H1 (cell line): ENCODE measurements around the gene CADM1.

Source experiments
- CHD2 ChIP-seq: IDR thresholded peaks from 2 replicates; pipeline ENCODE4 v1.6.1; 2012; ENCODE audit warnings: low read length, improper control_type of control experiment
- EGR1 ChIP-seq: IDR thresholded peaks from 2 replicates; pipeline ENCODE4 v1.6.1; 2011; ENCODE audit warnings: low read depth, low read length, borderline replicate concordance
- EZH2 ChIP-seq: fragments of 200-600 bp; sonication (generic); IDR thresholded peaks from 2 replicates; pipeline ENCODE4 v1.7.1; 2012; ENCODE audit warnings: low read depth, mild to moderate bottlenecking, moderate library complexity, low read length, inconsistent platforms; ENCODE audit not compliant: severe bottlenecking
- JUND ChIP-seq: IDR thresholded peaks from 2 replicates; pipeline ENCODE4 v1.6.1; 2011; ENCODE audit warnings: mild to moderate bottlenecking, improper control_type of control experiment, low read length
- NRF1 ChIP-seq: IDR thresholded peaks from 2 replicates; pipeline ENCODE4 v1.6.1; 2011; ENCODE audit warnings: mild to moderate bottlenecking, low read depth, low read length, improper control_type of control experiment
- POLR2AphosphoS5 ChIP-seq: IDR thresholded peaks from 2 replicates; pipeline ENCODE4 v1.6.1; 2011; ENCODE audit warnings: low read depth, low read length
- POU5F1 ChIP-seq: IDR thresholded peaks from 2 replicates; pipeline ENCODE4 v1.6.1; 2011; ENCODE audit warnings: low read depth, mild to moderate bottlenecking, low read length, moderate library complexity
- RAD21 ChIP-seq, 2 experiments: IDR thresholded peaks in 1 of 2; conservative IDR thresholded peaks in 1 of 2; 2 replicates each; pipeline ENCODE4 v1.6.1; 2011; ENCODE audit warnings: low read depth in 2 of 2, low read length in 2 of 2, improper control_type of control experiment in 1 of 2, inconsistent platforms in 1 of 2, mild to moderate bottlenecking in 1 of 2, moderate library complexity in 1 of 2
- YY1 ChIP-seq: IDR thresholded peaks from 2 replicates; pipeline ENCODE4 v1.6.1; 2011; ENCODE audit warnings: low read depth, mild to moderate bottlenecking, low read length
- ZNF274 ChIP-seq: IDR thresholded peaks from 2 replicates; pipeline ENCODE4 v1.7.0; 2012; ENCODE audit warnings: low read length, borderline replicate concordance; ENCODE audit errors: extremely low read depth
- TF ChIP-seq, protein P1 (sequence below), 3 experiments: IDR thresholded peaks; 1 replicate in 2 of 3; 2 replicates in 1 of 3; pipeline versions ENCODE4 v1.5.1 to v1.6.1; 2011; ENCODE audit warnings: low read length in 3 of 3, mild to moderate bottlenecking in 3 of 3, inconsistent platforms in 2 of 3, low read depth in 1 of 3, moderate library complexity in 1 of 3; ENCODE audit not compliant: insufficient read depth in 1 of 3; ENCODE audit errors: control extremely low read depth in 1 of 3
- TF ChIP-seq, protein P2 (sequence below): IDR thresholded peaks from 2 replicates; pipeline ENCODE4 v1.6.1; 2012; ENCODE audit warnings: inconsistent platforms

DNA sequence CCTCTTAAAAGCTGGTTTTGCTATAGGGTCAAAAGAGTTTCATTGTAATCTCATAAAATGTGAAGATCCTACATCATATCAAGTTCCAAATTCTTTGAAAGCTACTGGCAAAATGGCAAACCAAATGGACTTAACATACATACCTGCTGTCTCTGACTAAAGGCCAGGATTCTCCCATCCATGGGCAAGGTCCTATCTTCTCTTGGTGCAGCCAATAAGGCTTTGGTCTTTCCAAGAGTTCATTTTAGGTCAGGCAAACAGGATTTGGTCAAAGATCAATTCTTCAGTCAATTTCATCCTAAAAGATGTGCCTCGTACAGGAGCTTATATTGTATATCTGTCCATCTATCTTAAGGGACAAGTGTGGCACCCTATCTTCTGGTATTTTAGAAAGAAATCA, 49.7 kb downstream of the CADM1 start:
- TF ChIP-seq, protein P1, sequence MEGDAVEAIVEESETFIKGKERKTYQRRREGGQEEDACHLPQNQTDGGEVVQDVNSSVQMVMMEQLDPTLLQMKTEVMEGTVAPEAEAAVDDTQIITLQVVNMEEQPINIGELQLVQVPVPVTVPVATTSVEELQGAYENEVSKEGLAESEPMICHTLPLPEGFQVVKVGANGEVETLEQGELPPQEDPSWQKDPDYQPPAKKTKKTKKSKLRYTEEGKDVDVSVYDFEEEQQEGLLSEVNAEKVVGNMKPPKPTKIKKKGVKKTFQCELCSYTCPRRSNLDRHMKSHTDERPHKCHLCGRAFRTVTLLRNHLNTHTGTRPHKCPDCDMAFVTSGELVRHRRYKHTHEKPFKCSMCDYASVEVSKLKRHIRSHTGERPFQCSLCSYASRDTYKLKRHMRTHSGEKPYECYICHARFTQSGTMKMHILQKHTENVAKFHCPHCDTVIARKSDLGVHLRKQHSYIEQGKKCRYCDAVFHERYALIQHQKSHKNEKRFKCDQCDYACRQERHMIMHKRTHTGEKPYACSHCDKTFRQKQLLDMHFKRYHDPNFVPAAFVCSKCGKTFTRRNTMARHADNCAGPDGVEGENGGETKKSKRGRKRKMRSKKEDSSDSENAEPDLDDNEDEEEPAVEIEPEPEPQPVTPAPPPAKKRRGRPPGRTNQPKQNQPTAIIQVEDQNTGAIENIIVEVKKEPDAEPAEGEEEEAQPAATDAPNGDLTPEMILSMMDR (IDR thresholded peaks at IDR 0.05; ENCODE audit: control extremely low read depth in 1 of 3, insufficient read depth in 1 of 3, low read depth in 1 of 3, low read length in 3 of 3) = no peak
- no peak for TF ChIP-seq YY1
- no peak for TF ChIP-seq CHD2
- no peak for TF ChIP-seq POLR2AphosphoS5
- no peak for TF ChIP-seq EZH2
- TF ChIP-seq, protein P2, sequence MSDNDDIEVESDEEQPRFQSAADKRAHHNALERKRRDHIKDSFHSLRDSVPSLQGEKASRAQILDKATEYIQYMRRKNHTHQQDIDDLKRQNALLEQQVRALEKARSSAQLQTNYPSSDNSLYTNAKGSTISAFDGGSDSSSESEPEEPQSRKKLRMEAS = no peak
- TF ChIP-seq POU5F1 = no peak
- no peak for TF ChIP-seq ZNF274
- TF ChIP-seq RAD21 (IDR thresholded peaks at IDR 0.05 in 1 of 2, conservative IDR thresholded peaks at IDR 0.05 in 1 of 2; ENCODE audit: low read depth in 2 of 2, low read length in 2 of 2) = no peak
- TF ChIP-seq JUND = no peak
- no peak for TF ChIP-seq NRF1
- no peak for TF ChIP-seq EGR1
